Measurements from ENCODE around the gene ABI2.

- TF ChIP-seq EP300 (IDR thresholded peaks at IDR 0.05) = no peak
- no peak for TF ChIP-seq CTCF (IDR thresholded peaks at IDR 0.05)
- no peak for TF ChIP-seq POLR2A (IDR thresholded peaks at IDR 0.05)
These were observed 134.1 kb downstream of the ABI2 start for GRCh38 chr2:203462308-203462707.
